GM20431 (cell line): ENCODE measurements around the gene PDE3A.
"Not testable (repeated sequence)": the region's sequence is repeated elsewhere in the genome, so short reads cannot be mapped to it uniquely, and the experiment has no call there.

Experiments used
- in situ Hi-C: fragments of 300-500 bp; cut with MseI, MboI; formaldehyde crosslinking; loops from one replicate; pipeline ENCODE4 v1.15.0; 2020; ENCODE audit warnings: low sequenced_read_pairs; ENCODE audit not compliant: unreplicated experiment

PDE3A gene

GRCh38 chr12:20585913-20586312, 217.6 kb downstream of the PDE3A start:
- in situ Hi-C loops: no loop called here

GRCh38 chr12:20588042-20588441, 219.7 kb downstream of the PDE3A start:
- in situ Hi-C loops: no loop called here

GRCh38 chr12:20590570-20590969, 222.2 kb downstream of the PDE3A start:
- in situ Hi-C loops: no loop called here

GRCh38 chr12:20592556-20592955, 224.2 kb downstream of the PDE3A start:
- in situ Hi-C loops: no loop called here

- in situ Hi-C loops: no loop called here
Measured at GRCh38 chr12:20593611-20594010, 225.3 kb downstream of the PDE3A start.

GRCh38 chr12:20596061-20596460, 227.7 kb downstream of the PDE3A start:
- in situ Hi-C loops: no loop called here

- in situ Hi-C loops: no loop called here
Measured at GRCh38 chr12:20599757-20600156, 231.4 kb downstream of the PDE3A start.

GRCh38 chr12:20601668-20602280, 233.4 kb downstream of the PDE3A start:
- in situ Hi-C loops: no loop called here

GRCh38 chr12:20602641-20603391, 234.5 kb downstream of the PDE3A start:
- in situ Hi-C loops: no loop called here

- in situ Hi-C loops: no loop called here
Measured at GRCh38 chr12:20604408-20605067, 236.2 kb downstream of the PDE3A start.

GRCh38 chr12:20615020-20615419, 246.7 kb downstream of the PDE3A start:
- in situ Hi-C loops: not testable (repeated sequence)

GRCh38 chr12:20616093-20616492, 247.8 kb downstream of the PDE3A start:
- in situ Hi-C loops: no loop called here

- in situ Hi-C loops: no loop called here
Measured at GRCh38 chr12:20620261-20620660, 251.9 kb downstream of the PDE3A start.

GRCh38 chr12:20624718-20625117, 256.4 kb downstream of the PDE3A start:
- in situ Hi-C loops: no loop called here

- in situ Hi-C loops: no loop called here
Measured at GRCh38 chr12:20625531-20625930, 257.2 kb downstream of the PDE3A start.

- in situ Hi-C loops: no loop called here
Measured at GRCh38 chr12:20627001-20627588, 258.8 kb downstream of the PDE3A start.

- in situ Hi-C loops: no loop called here
Measured at GRCh38 chr12:20628226-20628787, 260.0 kb downstream of the PDE3A start.

GRCh38 chr12:20628999-20629398, 260.7 kb downstream of the PDE3A start:
- in situ Hi-C loops: no loop called here

GRCh38 chr12:20629414-20630156, 261.2 kb downstream of the PDE3A start:
- in situ Hi-C loops: no loop called here

GRCh38 chr12:20631711-20632110, 263.4 kb downstream of the PDE3A start:
- in situ Hi-C loops: no loop called here
